KOPT-K1 (cell line): ENCODE data around the gene NFKBIE.

Experiments used
- H3K27ac ChIP-seq: fragments of 200-600 bp; sonication (generic); 2 replicates; pipeline ENCODE4 v1.5.1; 2016; ENCODE audit warnings: antibody characterized with exemption, mild to moderate bottlenecking, low read depth, low read length; ENCODE audit not compliant: poor library complexity, severe bottlenecking
- H3K36me3 ChIP-seq: fragments of 200-600 bp; sonication (generic); 2 replicates; pipeline ENCODE4 v1.5.1; 2017; ENCODE audit warnings: antibody characterized with exemption, mild to moderate bottlenecking, low read length, moderate library complexity; ENCODE audit not compliant: insufficient read depth
- H3K9me3 ChIP-seq: fragments of 200-600 bp; sonication (generic); 2 replicates; pipeline ENCODE4 v1.5.1; 2017; ENCODE audit warnings: antibody characterized with exemption, low read length, mild to moderate bottlenecking; ENCODE audit not compliant: insufficient read depth, poor library complexity, severe bottlenecking

The NFKBIE gene

GRCh38 chr6:44224965-44225305, 40.4 kb downstream of the NFKBIE start:
- peaks cover 34% of the 10 kb centered on the region for H3K36me3 ChIP-seq
- H3K27ac ChIP-seq: peak overlapping the region; percentile 85
- no peaks in the 10 kb centered on the region for H3K9me3 ChIP-seq

GRCh38 chr6:44224029-44224964, 41.1 kb downstream of the NFKBIE start:
- H3K27ac ChIP-seq: peak overlapping the region; percentile 85
- H3K36me3 ChIP-seq: peaks cover 27% of the 10 kb centered on the region
- no peaks in the 10 kb centered on the region for H3K9me3 ChIP-seq

- no peaks in the 10 kb centered on the region for H3K9me3 ChIP-seq
- H3K36me3 ChIP-seq: peaks cover 19% of the 10 kb centered on the region
- H3K27ac ChIP-seq: peak within 1 kb of the TSS; percentile 85
These were observed 41.9 kb downstream of the NFKBIE start, which contains the start of gene SLC29A1 for GRCh38 chr6:44223319-44224028. Gene SLC29A1 (plus strand): TSS chr6:44223595. CDS start chr6:44227314, 3,719 bp downstream.

- peaks cover 11% of the 10 kb centered on the region for H3K36me3 ChIP-seq
- H3K9me3 ChIP-seq: no peaks in the 10 kb centered on the region
- H3K27ac ChIP-seq: peak overlapping the region; percentile 85
These were observed 42.6 kb downstream of the NFKBIE start for GRCh38 chr6:44222486-44223318.

- Histone ChIP-seq H3K36me3 (peaks cover 5% of the 10 kb centered on the region), H3K9me3 (no peaks in the 10 kb centered on the region), H3K27ac (peak overlapping the region; percentile 85)
These were observed 43.4 kb downstream of the NFKBIE start for GRCh38 chr6:44221961-44222335.

GRCh38 chr6:44221291-44221960, 43.9 kb downstream of the NFKBIE start:
- peak overlapping the region; percentile 65 for H3K27ac ChIP-seq
- H3K9me3 ChIP-seq: no peaks in the 10 kb centered on the region
- peaks cover 5% of the 10 kb centered on the region; the same call in 1 of the 2 replicates for H3K36me3 ChIP-seq

- peak overlapping the region; percentile 65 for H3K27ac ChIP-seq
These were observed 44.4 kb downstream of the NFKBIE start for GRCh38 chr6:44220913-44221290.

GRCh38 chr6:44219815-44220784, 45.3 kb downstream of the NFKBIE start:
- Histone ChIP-seq H3K27ac (peak overlapping the region; percentile 93), H3K9me3 (no peaks in the 10 kb centered on the region), H3K36me3 (no peaks in the 10 kb centered on the region)

More at GRCh38 chr6:44220913-44221290, 44.4 kb downstream of the NFKBIE start:
- no peaks in the 10 kb centered on the region for H3K9me3 ChIP-seq
- peaks cover under 1% of the 10 kb centered on the region; the same call in 1 of the 2 replicates for H3K36me3 ChIP-seq

- Histone ChIP-seq H3K27ac (peak overlapping the region; percentile 93), H3K9me3 (no peaks in the 10 kb centered on the region), H3K36me3 (no peaks in the 10 kb centered on the region)
These were observed 46.1 kb downstream of the NFKBIE start for GRCh38 chr6:44219053-44219814.

- peak overlapping the region; percentile 93 for H3K27ac ChIP-seq
- H3K9me3 ChIP-seq: no peaks in the 10 kb centered on the region
- H3K36me3 ChIP-seq: no peaks in the 10 kb centered on the region
These were observed 47.8 kb downstream of the NFKBIE start for GRCh38 chr6:44217332-44218143.

- peak within 1 kb of the TSS; percentile 93 for H3K27ac ChIP-seq
- H3K36me3 ChIP-seq: no peaks in the 10 kb centered on the region
- H3K9me3 ChIP-seq: no peaks in the 10 kb centered on the region
These were observed 48.5 kb downstream of the NFKBIE start, which contains the start of gene MYMX for GRCh38 chr6:44216677-44217331. Gene MYMX (plus strand): TSS chr6:44216926. CDS start chr6:44217472, 546 bp downstream.

- no peaks in the 10 kb centered on the region for H3K36me3 ChIP-seq
- no peak overlapping the region for H3K27ac ChIP-seq
- no peaks in the 10 kb centered on the region for H3K9me3 ChIP-seq
These were observed 51.0 kb downstream of the NFKBIE start for GRCh38 chr6:44214307-44214706.
